HFFc6 (cell line): Measurements from ENCODE around the gene CXCL14. TPM values are rescaled to one million over a fixed set of nuclear protein-coding genes. Genes with fewer than 3 reads are reported as not detected.

ENCODE experiments used
- DNase-seq: peaks from one replicate; pipeline ENCODE4 v3.0.0-alpha.2; 2018
- H3K27ac Mint-ChIP-seq: 2 replicates; pipeline ENCODE4 v1.8.0; 2020; ENCODE audit warnings: mild to moderate bottlenecking, mixed read lengths
- H3K27me3 Mint-ChIP-seq: 2 replicates; pipeline ENCODE4 v1.8.0; 2021; ENCODE audit warnings: mild to moderate bottlenecking, moderate library complexity, mixed read lengths; ENCODE audit not compliant: insufficient read depth
- H3K36me3 Mint-ChIP-seq: 2 replicates; pipeline ENCODE4 v1.8.0; 2021; ENCODE audit warnings: low read depth, mixed read lengths
- H3K4me1 Mint-ChIP-seq: 2 replicates; pipeline ENCODE4 v1.8.0; 2020; ENCODE audit warnings: low read depth, mixed read lengths
- H3K4me3 Mint-ChIP-seq: 2 replicates; pipeline ENCODE4 v1.8.0; 2020; ENCODE audit warnings: mild to moderate bottlenecking, moderate library complexity, mixed read lengths
- H3K9me3 Mint-ChIP-seq: 2 replicates; pipeline ENCODE4 v1.8.0; 2020; ENCODE audit warnings: mild to moderate bottlenecking, mixed read lengths
- total RNA-seq, 6 experiments: library from RNA; stranded (reverse); fragmentation: NEBNext Ultra II Directional; extraction: Animal tissue kit (Norgen Biotek cat#: 25700); gene quantifications; 2 replicates in 1 of 6; 3 replicates in 5 of 6; pipeline ENCODE4 v1.2.3, GENCODE V29; 2021
- TF ChIP-seq, protein P1 (sequence below): fragments of 200-600 bp; sonication (generic); IDR thresholded peaks from 2 replicates; pipeline ENCODE4 v1.5.0; 2021; ENCODE audit warnings: antibody characterized with exemption, mild to moderate bottlenecking

Gene CXCL14
- total RNA-seq, 6 experiments from 2014 or later = 0.17 TPM; not detected in 5

DNA sequence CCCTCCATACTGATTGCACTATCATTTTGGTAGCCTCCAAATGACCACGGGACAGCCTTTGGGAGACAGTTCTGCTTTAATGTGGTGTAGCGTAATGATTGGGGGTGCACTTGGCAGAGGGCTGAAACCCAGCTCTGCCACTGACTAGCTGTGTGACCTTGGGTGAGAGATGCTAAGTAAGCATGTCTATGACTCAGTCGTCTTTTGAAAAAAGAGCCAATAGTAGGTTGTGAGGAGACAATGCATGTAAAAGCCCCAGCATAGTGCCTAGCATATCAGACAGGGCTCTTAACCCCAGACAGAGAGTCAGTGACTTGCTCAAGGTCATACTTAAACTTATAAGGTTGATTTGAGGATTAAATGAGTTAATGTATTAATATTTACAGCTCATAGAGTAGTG is 18.0 kb upstream of the CXCL14 start:
- no peak for DNase-seq

DNA sequence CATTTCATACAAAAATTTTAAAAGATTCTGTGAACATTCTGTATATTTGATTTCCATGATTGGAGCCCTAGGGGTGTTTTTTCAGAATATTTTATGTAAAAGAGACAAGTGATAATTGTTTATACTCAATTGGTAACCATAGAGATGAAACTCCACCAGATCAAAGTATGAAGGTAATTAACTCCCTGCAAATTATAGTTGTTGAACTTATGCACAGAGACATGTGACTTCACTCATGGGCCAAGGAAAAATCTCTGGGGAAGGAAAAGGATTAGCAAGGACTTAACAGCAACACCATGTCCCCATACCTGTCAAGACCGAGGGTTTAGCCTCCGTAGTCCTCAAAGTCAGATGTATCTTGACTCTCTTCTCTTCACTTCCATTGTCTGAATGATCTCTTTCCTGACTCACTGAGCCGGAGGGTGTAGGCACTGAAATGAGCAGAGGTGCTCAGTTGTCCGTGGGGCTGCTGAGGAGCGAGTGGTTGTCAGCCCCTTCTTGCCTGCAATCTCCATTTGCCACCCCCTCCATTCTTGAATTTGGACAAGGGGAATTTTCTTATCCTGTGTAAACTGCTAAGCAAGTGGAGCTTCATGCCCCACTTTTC is 17.5 kb upstream of the CXCL14 start:
- H3K27ac Mint-ChIP-seq = no peak overlapping the region
- H3K27me3 Mint-ChIP-seq = peaks cover 25% of the 10 kb centered on the region
- no peak overlapping the region for H3K4me3 Mint-ChIP-seq
- no peaks in the 10 kb centered on the region for H3K9me3 Mint-ChIP-seq
- TF ChIP-seq, protein P1, sequence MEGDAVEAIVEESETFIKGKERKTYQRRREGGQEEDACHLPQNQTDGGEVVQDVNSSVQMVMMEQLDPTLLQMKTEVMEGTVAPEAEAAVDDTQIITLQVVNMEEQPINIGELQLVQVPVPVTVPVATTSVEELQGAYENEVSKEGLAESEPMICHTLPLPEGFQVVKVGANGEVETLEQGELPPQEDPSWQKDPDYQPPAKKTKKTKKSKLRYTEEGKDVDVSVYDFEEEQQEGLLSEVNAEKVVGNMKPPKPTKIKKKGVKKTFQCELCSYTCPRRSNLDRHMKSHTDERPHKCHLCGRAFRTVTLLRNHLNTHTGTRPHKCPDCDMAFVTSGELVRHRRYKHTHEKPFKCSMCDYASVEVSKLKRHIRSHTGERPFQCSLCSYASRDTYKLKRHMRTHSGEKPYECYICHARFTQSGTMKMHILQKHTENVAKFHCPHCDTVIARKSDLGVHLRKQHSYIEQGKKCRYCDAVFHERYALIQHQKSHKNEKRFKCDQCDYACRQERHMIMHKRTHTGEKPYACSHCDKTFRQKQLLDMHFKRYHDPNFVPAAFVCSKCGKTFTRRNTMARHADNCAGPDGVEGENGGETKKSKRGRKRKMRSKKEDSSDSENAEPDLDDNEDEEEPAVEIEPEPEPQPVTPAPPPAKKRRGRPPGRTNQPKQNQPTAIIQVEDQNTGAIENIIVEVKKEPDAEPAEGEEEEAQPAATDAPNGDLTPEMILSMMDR = no peak
- no peak for DNase-seq
- no peaks in the 10 kb centered on the region for H3K4me1 Mint-ChIP-seq
- no peaks in the 10 kb centered on the region for H3K36me3 Mint-ChIP-seq

More for the DNA sequence above, 18.0 kb upstream of the CXCL14 start:
- Mint-ChIP-seq H3K27ac (no peak overlapping the region), H3K9me3 (no peaks in the 10 kb centered on the region), H3K4me1 (no peaks in the 10 kb centered on the region), H3K4me3 (no peak overlapping the region), H3K27me3 (peaks cover 25% of the 10 kb centered on the region), H3K36me3 (no peaks in the 10 kb centered on the region)
- TF ChIP-seq, protein P1 = no peak

GRCh38 chr5:135594416-135594960 is 15.7 kb upstream of the CXCL14 start:
- Mint-ChIP-seq H3K27me3 (peaks cover 20% of the 10 kb centered on the region), H3K27ac (no peak overlapping the region)
- no peak for DNase-seq

DNA sequence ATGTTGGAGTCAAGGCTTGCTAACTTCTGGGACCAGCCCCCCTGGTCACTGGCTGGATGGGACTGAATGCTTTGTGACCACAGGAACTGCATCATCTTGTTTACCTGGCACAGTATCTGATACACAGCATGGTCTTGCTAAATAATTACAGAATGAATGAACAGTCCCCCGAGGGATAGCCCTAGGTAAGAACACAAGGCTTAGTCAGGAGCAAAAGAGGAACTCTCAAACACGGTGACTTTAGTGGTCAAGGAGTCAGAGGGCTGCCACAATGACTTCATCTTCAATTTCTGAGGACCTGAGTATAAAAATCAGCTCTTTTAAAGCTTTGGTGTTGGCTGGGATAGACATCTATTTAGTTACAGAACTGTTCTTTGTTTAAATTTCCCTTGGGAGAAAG is 15.1 kb upstream of the CXCL14 start:
- no peak overlapping the region for H3K27ac Mint-ChIP-seq
- H3K27me3 Mint-ChIP-seq = peaks cover 17% of the 10 kb centered on the region

More at GRCh38 chr5:135594416-135594960, 15.7 kb upstream of the CXCL14 start:
- TF ChIP-seq, protein P1 = no peak
- Mint-ChIP-seq H3K4me1 (no peaks in the 10 kb centered on the region), H3K4me3 (no peak overlapping the region), H3K9me3 (no peaks in the 10 kb centered on the region), H3K36me3 (no peaks in the 10 kb centered on the region)

DNA sequence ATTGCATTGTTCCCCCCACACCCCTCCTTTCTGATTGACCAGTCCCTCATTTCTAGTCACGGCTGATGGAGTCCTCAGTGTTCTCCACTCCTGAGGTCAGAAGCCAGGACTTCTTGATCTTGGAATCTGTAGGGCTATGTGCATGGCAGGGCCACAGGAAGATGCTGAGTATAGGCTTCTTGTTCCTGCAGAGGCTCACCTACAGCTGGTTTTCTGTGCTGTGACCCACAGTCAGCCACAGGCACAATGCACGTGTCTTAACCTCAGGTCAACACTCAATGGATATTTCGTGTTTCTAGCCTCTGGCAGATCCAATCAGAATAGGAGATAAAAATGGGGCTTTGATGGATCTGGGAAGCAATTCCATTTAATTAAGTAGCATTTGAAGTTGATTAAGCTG is 14.3 kb upstream of the CXCL14 start:
- Mint-ChIP-seq H3K27me3 (peaks cover 13% of the 10 kb centered on the region), H3K36me3 (no peaks in the 10 kb centered on the region), H3K4me1 (no peaks in the 10 kb centered on the region), H3K4me3 (no peak overlapping the region), H3K27ac (no peak overlapping the region), H3K9me3 (no peaks in the 10 kb centered on the region)
- DNase-seq = no peak
- TF ChIP-seq, protein P1 = no peak

More for the DNA sequence above, 15.1 kb upstream of the CXCL14 start:
- no peak for DNase-seq
- H3K36me3 Mint-ChIP-seq = no peaks in the 10 kb centered on the region
- H3K4me1 Mint-ChIP-seq = no peaks in the 10 kb centered on the region
- H3K9me3 Mint-ChIP-seq = no peaks in the 10 kb centered on the region
- TF ChIP-seq, protein P1 = no peak
- H3K4me3 Mint-ChIP-seq = no peak overlapping the region
